Activated CD4-positive, alpha-beta memory T cell treated with anti-CD3 and anti-CD28 coated beads, Interleukin-2, amount 10 ng/mL, durations not matched to agents 7 days and 5 days (primary cell): ENCODE results near the gene LPAR2. TPM values are rescaled to one million over a fixed set of nuclear protein-coding genes. Genes with fewer than 3 reads are reported as not detected.
"Not testable (repeated sequence)": the region's sequence is repeated elsewhere in the genome, so short reads cannot be mapped to it uniquely, and the experiment has no call there.

ENCODE experiments used
- CTCF ChIA-PET: fragments of 350-600 bp; sonication (Branson Sonifier 250); formaldehyde crosslinking; loops from one replicate; lab custom pipeline; 2021; ENCODE audit warnings: antibody characterized with exemption, inconsistent platforms; lab: Charles Lee
- POLR2A ChIA-PET: fragments of 350-600 bp; sonication (Branson Sonifier 250); formaldehyde crosslinking; loops from one replicate; lab custom pipeline; 2021; ENCODE audit warnings: antibody characterized with exemption; lab: Charles Lee
- DNase-seq: peaks from one replicate; pipeline ENCODE4 v3.0.0-alpha.2; 2020
- H3K27ac Mint-ChIP-seq: one replicate; pipeline ENCODE4 v1.8.0; 2021; ENCODE audit warnings: mild to moderate bottlenecking, mixed read lengths
- H3K27me3 Mint-ChIP-seq: one replicate; pipeline ENCODE4 v1.8.0; 2021; ENCODE audit warnings: mixed read lengths
- H3K36me3 Mint-ChIP-seq: one replicate; pipeline ENCODE4 v1.8.0; 2021; ENCODE audit warnings: low read depth, mixed read lengths
- H3K4me1 Mint-ChIP-seq: one replicate; pipeline ENCODE4 v1.8.0; 2021; ENCODE audit warnings: mixed read lengths
- H3K4me3 Mint-ChIP-seq: one replicate; pipeline ENCODE4 v1.8.0; 2021; ENCODE audit warnings: mild to moderate bottlenecking, mixed read lengths
- H3K9me3 Mint-ChIP-seq: one replicate; pipeline ENCODE4 v1.8.0; 2021; ENCODE audit warnings: mixed read lengths
- total RNA-seq, 2 experiments: library from RNA; stranded (reverse); gene quantifications; one replicate each; pipeline ENCODE4 v1.2.3, GENCODE V29; 2021

The LPAR2 gene
- total RNA-seq, 2 experiments from 2014 or later, result 43.2 to 46.2 TPM

DNA sequence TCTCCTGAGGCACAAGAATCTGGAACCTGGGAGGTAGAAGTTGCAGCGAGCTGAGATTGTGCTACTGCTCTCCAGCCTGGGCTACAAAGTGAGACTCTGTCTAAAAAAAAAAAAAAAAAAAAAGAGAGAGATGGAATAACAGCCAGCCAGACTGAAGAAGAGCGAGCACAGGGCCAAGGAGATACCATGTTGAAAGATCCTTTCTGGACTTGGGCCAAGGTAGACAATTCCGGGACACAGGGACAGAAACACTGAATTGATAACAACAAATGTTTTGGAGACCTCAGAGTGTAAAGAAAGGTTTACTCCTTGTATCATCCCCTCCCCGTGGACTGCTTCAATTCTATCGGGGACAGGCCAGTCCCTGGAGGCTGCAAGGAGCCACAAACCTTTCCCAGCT is 4.6 kb downstream of the LPAR2 start:
- ChIA-PET CTCF (interaction anchor here (0.7 to 1.1 kb wide), 4 partner anchors 11 to 213 kb away, joined by 3 read pairs; no protein-coding TSS in a partner anchor), POLR2A (interaction anchor here (0.9 to 1.8 kb wide), 4 partner anchors 10 to 107 kb away, joined by 3 to 5 read pairs (median 4); no protein-coding TSS in a partner anchor)
- no peak for DNase-seq
- Mint-ChIP-seq H3K36me3 (peaks cover 37% of the 10 kb centered on the region), H3K27me3 (no peaks in the 10 kb centered on the region), H3K9me3 (no peaks in the 10 kb centered on the region), H3K27ac (no peak overlapping the region), H3K4me1 (peaks cover 39% of the 10 kb centered on the region), H3K4me3 (no peak overlapping the region)

DNA sequence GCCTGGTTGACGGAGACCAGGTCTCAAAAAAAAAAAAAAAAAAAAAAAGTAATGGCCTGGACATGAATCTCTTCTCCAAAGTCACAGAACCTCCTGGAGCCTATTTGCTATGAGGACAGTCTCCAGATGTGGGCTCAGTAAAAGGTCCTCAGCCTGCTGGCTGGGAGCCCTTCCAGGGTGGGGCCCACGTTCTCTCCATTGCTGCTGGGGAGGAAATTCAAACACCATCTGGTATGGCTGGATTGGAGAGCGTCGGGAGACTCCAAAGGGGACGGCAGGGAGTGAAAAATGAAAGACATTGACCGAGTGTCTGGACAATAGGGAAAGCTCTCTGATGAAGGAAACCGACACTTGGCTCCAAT is 8.2 kb downstream of the LPAR2 start:
- H3K27me3 Mint-ChIP-seq, result no peaks in the 10 kb centered on the region
- DNase-seq, result no peak
- no peak overlapping the region for H3K27ac Mint-ChIP-seq
- H3K9me3 Mint-ChIP-seq, result no peaks in the 10 kb centered on the region
- CTCF ChIA-PET, result interaction anchor here (0.6 to 1.4 kb wide), 2 partner anchors 14 to 42 kb away, joined by 3 to 5 read pairs; no protein-coding TSS in a partner anchor
- H3K4me3 Mint-ChIP-seq, result peak overlapping the region; percentile 8
- H3K36me3 Mint-ChIP-seq, result peaks cover 44% of the 10 kb centered on the region
- H3K4me1 Mint-ChIP-seq, result peaks cover 47% of the 10 kb centered on the region
- POLR2A ChIA-PET, result interaction anchor here (1.0 to 10.6 kb wide), 4 partner anchors 17 to 85 kb away, joined by 3 to 118 read pairs (median 18); no protein-coding TSS in a partner anchor

DNA sequence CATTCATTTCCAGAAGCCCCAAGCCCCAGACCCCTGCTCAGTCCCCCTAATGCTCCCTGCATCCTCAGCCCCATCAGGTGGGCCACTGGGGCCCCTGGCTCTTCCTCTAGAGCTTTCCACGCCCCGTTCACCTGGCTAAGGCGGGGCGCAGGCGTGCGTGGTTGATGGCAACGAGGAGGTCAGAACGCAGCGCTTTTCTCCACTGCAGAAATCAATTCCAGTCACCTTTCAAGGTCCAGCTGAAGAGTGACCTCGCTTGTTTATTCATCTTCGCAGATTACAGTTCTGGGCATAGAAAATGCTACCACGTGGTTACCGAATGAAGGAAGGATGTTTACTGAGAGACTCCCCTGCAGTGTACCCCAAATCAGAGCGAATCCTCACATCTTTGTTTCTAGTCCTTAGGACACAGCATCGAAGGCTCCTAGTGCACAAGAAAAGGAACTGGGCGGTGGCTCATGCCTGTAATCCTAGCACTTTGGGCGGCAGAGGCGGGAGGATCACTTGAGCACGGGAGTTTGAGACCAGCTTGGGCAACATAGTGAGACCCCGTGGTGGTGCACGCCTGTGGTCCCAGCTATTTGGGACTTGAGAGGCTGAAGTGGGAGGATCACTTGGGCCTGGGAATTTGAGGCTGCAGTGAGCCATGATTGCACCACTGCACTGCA is 8.7 kb downstream of the LPAR2 start:
- ChIA-PET CTCF (interaction anchor here (0.6 to 1.5 kb wide), 3 partner anchors 13 to 41 kb away, joined by 3 to 6 read pairs (median 5); no protein-coding TSS in a partner anchor), POLR2A (interaction anchor here (1.1 to 10.6 kb wide), 5 partner anchors 8 to 84 kb away, joined by 3 to 118 read pairs (median 8); no protein-coding TSS in a partner anchor)
- no peaks in the 10 kb centered on the region for H3K9me3 Mint-ChIP-seq
- H3K27ac Mint-ChIP-seq, result peak overlapping the region; percentile 38
- peaks cover 47% of the 10 kb centered on the region for H3K4me1 Mint-ChIP-seq
- H3K4me3 Mint-ChIP-seq, result peak overlapping the region; percentile 99
- DNase-seq, result no peak
- H3K27me3 Mint-ChIP-seq, result no peaks in the 10 kb centered on the region
- peaks cover 44% of the 10 kb centered on the region for H3K36me3 Mint-ChIP-seq

DNA sequence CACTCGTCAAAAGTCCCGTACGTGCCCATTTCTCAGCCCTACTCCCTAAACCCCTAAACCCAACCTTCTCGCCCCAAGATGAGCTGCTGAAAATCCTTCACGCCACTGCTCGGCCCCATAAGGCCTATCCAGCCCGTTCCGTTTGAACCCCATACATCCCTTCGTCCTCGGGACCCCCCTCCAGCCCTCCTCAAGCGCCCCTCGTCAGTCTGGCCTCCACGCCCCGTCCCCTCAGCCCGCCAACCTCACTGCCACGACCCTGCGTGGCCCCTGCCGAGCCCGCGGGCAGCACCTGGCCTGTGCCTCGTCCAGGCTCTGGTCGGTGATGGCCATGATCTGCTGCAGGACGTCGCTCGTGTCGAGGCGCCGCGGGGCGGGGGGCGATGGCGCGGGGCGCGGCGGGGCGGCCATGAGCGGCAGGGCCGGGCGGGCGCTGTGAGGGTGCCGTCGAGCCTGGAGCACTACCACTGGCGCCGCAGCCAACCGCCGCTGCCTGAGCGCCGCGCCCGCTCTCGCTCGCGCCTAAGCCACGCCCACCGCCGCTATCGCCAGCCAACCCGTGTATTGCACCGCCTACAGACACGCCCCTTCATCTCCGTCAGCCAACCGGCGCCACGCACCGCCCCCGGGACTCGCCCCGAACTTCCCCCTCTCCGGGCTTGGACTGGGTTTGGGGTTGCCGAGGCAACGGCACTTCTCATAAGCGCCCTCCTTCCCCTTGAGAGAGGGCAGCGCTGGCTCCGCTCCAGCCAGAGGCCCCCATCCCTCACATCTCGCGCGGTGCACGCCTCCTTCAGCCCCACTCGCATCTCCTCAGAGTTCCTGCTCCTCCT is 9.6 kb downstream of the LPAR2 start, which contains the start of gene PBX4:
Gene PBX4, minus strand, starts transcription at position 469 of the 833 bp plus-strand sequence. Its CDS starts 58 bp downstream, at position 411.
- peak; percentile 99 for DNase-seq
- H3K27me3 Mint-ChIP-seq, result no peaks in the 10 kb centered on the region
- peak within 1 kb of the TSS; percentile 86 for H3K27ac Mint-ChIP-seq
- no peaks in the 10 kb centered on the region for H3K9me3 Mint-ChIP-seq
- ChIA-PET POLR2A (interaction anchor here (0.8 to 10.6 kb wide), 9 partner anchors 9 to 158 kb away, joined by 3 to 118 read pairs (median 6); partner anchors contain the start of gene ZNF101), CTCF (interaction anchor here (0.9 to 1.5 kb wide), 2 partner anchors 11 to 12 kb away, joined by 3 to 6 read pairs; no protein-coding TSS in a partner anchor)
- peak within 1 kb of the TSS; percentile 99 for H3K4me3 Mint-ChIP-seq
- H3K4me1 Mint-ChIP-seq, result peaks cover 49% of the 10 kb centered on the region
- H3K36me3 Mint-ChIP-seq, result peaks cover 41% of the 10 kb centered on the region

DNA sequence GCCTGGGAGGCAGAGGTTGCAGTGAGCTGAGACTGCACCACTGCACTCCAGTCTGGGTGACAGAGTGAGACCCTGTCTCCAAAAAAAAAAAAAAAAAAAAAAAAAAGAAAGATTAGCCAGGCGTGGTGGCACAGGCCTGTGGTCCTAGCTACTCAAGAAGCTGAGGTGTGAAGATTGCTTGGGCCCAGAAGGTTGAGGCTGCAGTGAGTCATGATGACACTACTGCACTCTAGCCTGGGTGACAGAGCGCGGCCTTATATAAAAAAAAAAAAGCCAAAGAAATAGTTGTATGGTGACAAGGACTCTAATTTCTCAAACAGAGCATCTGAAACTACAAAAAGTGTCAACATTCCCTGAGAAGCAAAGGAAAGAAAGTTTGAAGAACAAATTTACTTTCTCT is 12.9 kb downstream of the LPAR2 start:
- peaks cover 66% of the 10 kb centered on the region for H3K4me1 Mint-ChIP-seq
- H3K27me3 Mint-ChIP-seq, result no peaks in the 10 kb centered on the region
- H3K36me3 Mint-ChIP-seq, result peaks cover 47% of the 10 kb centered on the region
- H3K4me3 Mint-ChIP-seq, result peak overlapping the region; percentile 73
- DNase-seq, result peak; percentile 64
- H3K9me3 Mint-ChIP-seq, result no peaks in the 10 kb centered on the region
- POLR2A ChIA-PET, result interaction anchor here (1.2 to 10.6 kb wide), 4 partner anchors 13 to 54 kb away, joined by 3 to 118 read pairs (median 8); no protein-coding TSS in a partner anchor
- peak overlapping the region; percentile 91 for H3K27ac Mint-ChIP-seq
- CTCF ChIA-PET, result interaction anchor here (0.9 kb wide), 1 partner anchor 61 kb away, joined by 5 read pairs; no protein-coding TSS in a partner anchor

DNA sequence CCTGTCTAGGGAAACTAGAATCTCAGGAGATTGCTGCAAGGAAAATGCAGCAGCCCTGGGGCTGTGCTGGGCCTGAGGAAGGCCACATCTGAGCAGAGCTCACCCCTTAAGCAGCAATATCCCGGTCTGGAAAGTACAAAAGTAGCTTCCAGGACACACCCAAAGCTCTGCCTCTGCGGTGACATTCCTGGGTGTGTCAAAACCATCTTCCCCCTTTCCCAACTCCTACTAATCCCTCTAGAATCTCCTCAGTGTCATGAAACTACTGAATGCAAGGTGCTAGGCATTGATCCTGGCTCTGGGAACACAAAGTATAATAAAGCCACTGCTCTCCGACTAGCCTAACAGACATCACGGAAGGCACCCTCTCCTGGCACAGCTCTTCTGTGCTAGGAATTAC is 14.5 kb downstream of the LPAR2 start:
- ChIA-PET POLR2A (interaction anchor here (1.0 to 10.6 kb wide), 6 partner anchors 11 to 97 kb away, joined by 4 to 118 read pairs (median 6); partner anchors contain the start of genes ATP13A1 and NDUFA13), CTCF (interaction anchor here (0.8 kb wide), 1 partner anchor 61 kb away, joined by 3 read pairs; no protein-coding TSS in a partner anchor)
- Mint-ChIP-seq H3K4me1 (peaks cover 68% of the 10 kb centered on the region), H3K27me3 (no peaks in the 10 kb centered on the region), H3K27ac (peak overlapping the region; percentile 21), H3K36me3 (peaks cover 60% of the 10 kb centered on the region), H3K9me3 (no peaks in the 10 kb centered on the region), H3K4me3 (no peak overlapping the region)
- no peak for DNase-seq

DNA sequence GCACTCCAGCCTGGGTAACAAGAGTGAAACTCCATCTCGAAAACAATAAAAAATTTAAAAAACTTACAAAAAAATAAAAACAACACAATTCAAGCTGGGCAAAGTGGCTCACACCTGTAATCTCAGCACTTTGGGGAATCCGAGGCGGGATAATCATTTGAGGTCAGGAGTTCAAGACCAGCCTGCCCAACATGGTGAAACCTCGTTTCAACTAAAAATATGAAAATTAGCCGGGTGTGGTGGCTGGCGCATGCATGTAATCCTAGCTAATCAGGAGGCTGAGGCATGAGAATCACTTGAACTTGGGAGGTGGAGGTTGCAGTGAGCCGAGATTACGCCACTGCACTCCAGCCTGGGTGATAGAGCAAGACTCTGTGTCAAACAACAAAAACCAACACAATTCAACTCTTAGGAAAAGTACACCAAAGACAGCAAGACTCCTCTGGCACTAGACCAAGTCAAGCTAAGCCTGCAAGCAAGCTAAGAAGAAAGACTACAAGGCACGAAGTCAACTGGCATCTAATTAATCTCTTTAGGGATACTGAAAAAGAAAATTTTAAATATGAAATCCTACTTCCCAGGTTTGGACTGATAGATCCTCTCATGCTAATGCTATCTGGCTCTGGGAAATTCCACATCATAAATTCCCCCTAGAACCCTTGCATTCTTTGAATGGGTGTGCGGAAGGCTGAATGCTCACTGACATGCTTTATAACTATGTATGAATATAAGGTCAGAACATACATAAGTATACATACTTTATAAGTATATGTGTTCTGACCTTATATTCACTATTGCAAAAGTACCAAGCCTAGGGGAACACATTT is 17.4 kb downstream of the LPAR2 start:
- DNase-seq, result no peak
- Mint-ChIP-seq H3K27ac (no peak overlapping the region), H3K36me3 (peaks cover 64% of the 10 kb centered on the region), H3K4me3 (no peak overlapping the region), H3K27me3 (no peaks in the 10 kb centered on the region), H3K4me1 (peaks cover 72% of the 10 kb centered on the region), H3K9me3 (no peaks in the 10 kb centered on the region)
- ChIA-PET CTCF (interaction anchor here (1.0 to 1.1 kb wide), 2 partner anchors 56 to 78 kb away, joined by 3 read pairs; no protein-coding TSS in a partner anchor), POLR2A (interaction anchor here (1.1 to 1.4 kb wide), 3 partner anchors 13 to 21 kb away, joined by 4 to 5 read pairs (median 4); no protein-coding TSS in a partner anchor)

DNA sequence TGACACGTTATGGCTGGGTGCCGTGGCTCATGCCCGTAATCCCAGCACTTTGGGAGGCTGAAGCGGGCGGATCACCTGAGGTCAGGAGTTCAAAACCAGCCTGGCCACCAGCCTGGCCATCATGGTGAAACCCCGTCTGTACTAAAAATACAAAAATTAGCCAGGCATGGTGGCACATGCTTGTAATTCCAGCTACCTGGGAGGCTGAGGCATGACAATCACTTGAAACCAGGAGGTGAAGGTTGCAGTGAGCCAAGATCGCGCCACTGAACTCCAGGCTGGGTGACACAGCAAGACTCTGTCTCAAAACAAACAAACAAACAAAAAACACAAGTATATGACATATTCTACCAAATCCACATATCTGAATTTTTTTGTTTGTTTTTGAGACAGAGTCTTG is 21.3 kb downstream of the LPAR2 start:
- H3K27ac Mint-ChIP-seq, result peak overlapping the region; percentile 98
- not testable (repeated sequence) for H3K27me3 Mint-ChIP-seq, H3K9me3 Mint-ChIP-seq, DNase-seq
- H3K36me3 Mint-ChIP-seq, result peaks cover 55% of the 10 kb centered on the region
- H3K4me1 Mint-ChIP-seq, result peaks cover 71% of the 10 kb centered on the region
- CTCF ChIA-PET, result interaction anchor here (0.9 to 2.9 kb wide), 7 partner anchors 9 to 75 kb away, joined by 3 to 16 read pairs (median 6); partner anchors contain the start of genes GMIP and PBX4
- POLR2A ChIA-PET, result interaction anchor here (1.1 to 11.6 kb wide), 11 partner anchors 10 to 92 kb away, joined by 3 to 118 read pairs (median 5); partner anchors contain the start of genes NDUFA13, PBX4, TSSK6 and ZNF101
- H3K4me3 Mint-ChIP-seq, result peak overlapping the region; percentile 41

DNA sequence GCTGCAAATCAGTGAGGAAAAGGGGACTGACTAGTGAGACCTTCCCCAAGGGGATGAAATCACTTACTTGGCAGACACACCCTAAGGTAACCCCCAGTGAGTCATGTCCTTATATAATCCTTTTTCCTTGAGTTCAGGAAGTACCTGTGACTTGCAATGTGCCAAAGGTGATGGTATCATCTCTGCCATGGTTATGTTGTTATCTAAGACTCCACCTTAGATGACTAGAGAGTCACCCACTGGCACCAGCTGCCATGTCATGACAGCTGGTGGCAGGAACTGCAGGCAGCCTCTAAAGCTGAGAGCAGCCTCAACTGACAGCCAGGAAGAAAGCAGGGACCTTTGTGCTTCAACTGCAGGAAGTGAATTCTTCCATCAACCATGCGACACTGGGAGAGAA is 22.0 kb downstream of the LPAR2 start:
- Mint-ChIP-seq H3K4me1 (peaks cover 76% of the 10 kb centered on the region), H3K27me3 (no peaks in the 10 kb centered on the region), H3K4me3 (peak overlapping the region; percentile 41), H3K9me3 (no peaks in the 10 kb centered on the region), H3K27ac (peak overlapping the region; percentile 98), H3K36me3 (peaks cover 60% of the 10 kb centered on the region)
- peak; percentile 65 for DNase-seq
- ChIA-PET CTCF (interaction anchor here (0.6 to 2.9 kb wide), 10 partner anchors 9 to 1172 kb away, joined by 3 to 16 read pairs (median 6); partner anchors contain the start of genes GMIP and PBX4), POLR2A (interaction anchor here (1.1 to 11.6 kb wide), 14 partner anchors 9 to 91 kb away, joined by 3 to 118 read pairs (median 4); partner anchors contain the start of genes ATP13A1, LPAR2, NDUFA13 and PBX4)

DNA sequence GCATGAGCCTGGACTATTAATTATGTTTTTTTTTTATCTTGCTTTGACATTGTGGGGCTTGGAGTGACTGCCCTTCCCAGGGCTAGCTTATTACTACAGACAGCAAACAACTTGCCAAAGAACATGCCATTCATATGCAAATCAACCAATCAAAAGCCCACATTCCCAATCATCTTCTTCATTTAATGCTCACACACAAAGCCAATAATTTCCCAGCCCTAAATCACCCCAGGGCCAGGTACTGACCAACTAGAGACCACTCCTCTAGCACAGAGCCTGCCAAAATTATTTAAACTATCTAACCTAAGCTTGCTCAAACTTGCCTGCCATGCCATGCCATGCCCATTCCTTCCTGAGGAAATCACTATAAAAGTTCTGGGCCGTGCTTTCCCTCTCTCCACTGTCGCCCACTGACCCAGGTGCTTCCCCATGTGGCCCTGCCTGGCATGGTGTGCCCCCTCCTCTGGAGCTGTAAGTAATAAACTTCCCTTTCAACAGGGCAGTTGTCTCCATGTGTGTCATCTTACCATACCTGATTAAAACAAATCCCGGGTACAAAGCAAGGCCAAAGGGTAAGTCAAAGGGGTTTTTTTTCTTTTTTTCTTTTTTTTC is 25.2 kb downstream of the LPAR2 start:
- Mint-ChIP-seq H3K4me3 (no peak overlapping the region), H3K27ac (peak overlapping the region; percentile 89), H3K27me3 (no peaks in the 10 kb centered on the region), H3K36me3 (peaks cover 43% of the 10 kb centered on the region), H3K9me3 (no peaks in the 10 kb centered on the region), H3K4me1 (peaks cover 79% of the 10 kb centered on the region)
- POLR2A ChIA-PET, result interaction anchor here (0.6 to 11.6 kb wide), 8 partner anchors 13 to 99 kb away, joined by 3 to 118 read pairs (median 8); partner anchors contain the start of genes ATP13A1, PBX4 and ZNF101
- CTCF ChIA-PET, result interaction anchor here (0.6 to 3.3 kb wide), 4 partner anchors 12 to 162 kb away, joined by 3 to 14 read pairs (median 4); no protein-coding TSS in a partner anchor
- DNase-seq, result no peak
